ENCODE results near the gene GRK1.

The GRK1 gene

DNA sequence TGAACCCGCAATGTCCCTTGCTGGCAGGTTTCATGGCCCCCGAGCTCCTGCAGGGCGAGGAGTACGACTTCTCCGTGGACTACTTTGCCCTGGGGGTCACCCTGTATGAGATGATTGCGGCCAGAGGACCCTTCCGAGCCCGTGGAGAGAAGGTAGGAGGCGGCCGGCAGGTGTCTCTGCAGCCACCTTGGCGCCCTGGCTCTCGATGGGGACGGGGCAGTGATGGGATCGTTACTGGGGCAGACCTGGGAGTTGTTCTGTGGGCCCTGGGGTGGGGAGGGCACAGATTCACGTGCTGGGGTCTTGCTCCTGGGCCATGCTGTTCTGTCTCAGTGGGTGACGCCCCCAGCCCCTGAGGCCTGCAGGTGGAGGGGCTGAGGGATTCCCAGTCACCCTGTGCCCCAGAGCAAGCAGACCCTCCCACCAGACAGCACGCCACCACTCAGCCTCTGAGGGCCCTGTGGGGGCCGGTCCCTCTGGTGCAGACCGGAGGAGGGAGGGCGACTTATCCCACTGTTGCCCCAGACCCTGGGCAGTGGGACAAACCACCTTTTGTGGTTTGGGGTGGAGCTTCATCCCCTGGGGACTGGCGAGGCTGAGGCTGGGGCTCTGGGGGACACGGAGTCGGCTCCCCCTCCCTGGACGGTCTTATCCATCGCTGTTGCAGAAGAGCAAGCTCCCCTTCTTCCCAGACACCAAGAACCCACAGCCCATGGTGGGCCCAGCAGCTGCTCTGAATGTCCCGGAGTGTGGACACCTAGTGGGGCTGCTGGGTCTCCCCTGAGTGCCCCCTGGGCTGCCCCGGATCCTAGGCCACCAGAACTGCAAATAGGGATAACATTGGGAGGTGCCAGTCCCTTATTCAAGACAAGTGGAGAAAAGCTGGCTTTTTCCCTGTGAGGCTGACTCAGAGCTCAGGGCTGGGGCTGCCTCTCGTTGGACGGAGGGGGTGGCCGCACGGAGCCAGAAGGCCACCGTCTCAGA is 64.5 kb downstream of the GRK1 start:
- no peak for DNase-seq

DNA sequence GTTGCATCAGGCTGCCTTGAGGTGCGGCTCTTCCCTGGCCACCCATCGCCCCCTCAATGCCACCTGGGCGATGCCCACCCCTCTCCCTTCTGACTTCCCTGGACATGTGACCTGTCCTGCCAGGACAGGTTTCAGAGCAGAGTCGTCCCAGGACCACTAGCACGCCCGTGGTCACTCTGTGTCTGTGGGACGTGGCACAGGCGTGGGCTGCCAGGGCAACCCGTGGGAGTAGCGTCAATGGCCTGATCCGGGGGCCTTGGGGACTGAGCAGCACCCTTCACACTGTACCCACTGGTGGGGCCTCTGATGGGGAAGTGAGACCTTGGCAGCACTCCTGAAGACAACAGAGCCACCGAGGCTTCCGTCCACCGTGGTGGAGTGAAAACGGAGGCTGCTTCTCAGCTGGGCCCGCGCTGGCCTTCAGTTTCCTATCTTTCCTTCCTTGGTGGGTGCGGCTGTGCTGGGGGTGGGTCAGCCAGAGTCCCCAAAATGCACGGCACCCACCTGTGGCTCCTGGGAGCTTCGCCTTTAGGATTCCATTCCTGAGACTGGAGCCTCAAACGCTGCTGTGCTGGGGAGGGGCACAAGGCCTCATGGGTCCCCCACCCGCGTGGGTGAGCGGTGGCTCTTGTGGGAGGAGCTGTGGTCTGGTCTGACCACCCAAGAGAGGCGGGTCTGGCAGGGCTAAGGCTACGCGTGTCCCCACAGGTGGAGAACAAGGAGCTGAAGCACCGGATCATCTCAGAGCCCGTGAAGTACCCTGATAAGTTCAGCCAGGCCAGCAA is 65.3 kb downstream of the GRK1 start:
- DNase-seq = no peak

DNA sequence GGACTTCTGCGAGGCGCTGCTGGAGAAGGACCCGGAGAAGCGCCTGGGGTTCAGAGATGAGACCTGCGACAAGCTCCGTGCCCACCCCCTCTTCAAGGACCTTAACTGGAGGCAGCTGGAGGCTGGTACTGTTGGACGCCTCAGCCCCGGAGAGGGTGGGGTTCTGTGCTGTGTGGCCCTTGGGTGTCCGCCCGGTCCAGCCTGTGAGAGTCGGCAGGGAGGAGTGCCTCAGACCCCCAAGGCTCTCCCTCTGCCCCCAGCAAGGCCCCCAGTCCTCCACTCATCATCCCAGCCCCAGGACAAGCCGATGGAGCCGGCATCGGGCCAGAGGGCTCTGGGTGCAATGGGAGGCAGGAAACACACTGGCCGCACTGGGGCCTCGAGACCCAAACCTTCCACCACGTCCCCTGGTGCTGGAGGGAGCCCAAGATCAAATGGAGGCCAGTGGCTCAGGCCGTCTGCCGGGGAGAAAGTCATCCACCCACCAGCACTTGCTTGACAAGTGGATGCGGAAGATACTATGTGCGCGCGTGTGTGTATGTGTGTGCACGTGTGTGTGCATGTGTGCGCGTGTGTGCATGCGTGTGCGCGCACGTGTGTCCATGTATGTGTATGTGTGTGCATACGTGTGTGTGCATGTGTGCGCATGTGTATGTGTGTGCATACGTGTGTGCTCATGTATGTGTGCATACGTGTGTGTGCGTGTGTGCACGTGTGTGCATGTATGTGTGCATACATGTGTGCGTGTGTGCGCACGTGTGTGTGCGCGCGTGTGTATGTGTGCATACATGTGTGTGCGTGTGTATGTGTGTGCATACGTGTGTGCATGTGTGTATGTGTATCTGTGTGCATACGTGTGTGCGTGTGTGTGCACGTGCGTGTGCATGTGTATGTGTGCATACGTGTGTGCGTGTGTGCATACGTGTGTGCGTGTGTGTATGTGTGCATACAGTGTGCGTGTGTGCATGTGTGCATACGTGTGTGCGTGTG is 66.2 kb downstream of the GRK1 start:
- no peak for DNase-seq

DNA sequence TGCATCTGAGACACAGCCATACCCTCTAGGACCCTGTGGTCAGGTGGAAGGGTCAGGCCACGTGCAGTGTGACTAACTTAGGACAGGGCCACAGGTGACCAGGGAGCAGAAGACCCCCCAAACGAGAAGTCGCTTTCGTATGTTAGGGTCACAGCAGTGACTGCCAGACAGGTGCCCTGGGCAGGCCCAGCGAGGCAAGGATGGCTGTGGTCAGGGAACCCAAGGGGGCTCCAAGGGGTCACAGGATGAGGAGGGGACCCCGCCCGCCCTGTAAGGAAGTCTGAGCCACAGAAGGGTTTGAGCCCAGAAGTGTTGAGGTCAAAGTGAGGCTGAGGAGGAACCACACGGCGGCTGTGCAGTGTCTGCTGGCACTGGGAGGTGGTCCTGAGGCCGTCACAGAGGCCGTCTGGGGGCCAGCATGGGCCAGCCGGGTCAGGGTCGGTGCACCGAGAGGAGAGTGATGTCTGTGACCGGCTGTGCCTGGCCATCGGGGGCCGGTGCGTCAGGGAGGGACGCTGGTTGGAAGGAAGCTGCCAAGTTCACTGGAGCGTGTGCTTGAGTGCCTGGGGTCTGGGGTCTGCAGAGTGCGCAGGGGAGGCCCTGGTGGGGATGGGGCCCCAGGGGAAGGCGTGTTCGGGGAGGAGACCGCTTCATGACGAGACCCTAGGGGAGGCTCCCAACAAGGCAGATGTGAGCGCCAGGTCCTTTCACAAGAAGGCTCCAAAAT is 67.2 kb downstream of the GRK1 start:
- DNase-seq = no peak

DNA sequence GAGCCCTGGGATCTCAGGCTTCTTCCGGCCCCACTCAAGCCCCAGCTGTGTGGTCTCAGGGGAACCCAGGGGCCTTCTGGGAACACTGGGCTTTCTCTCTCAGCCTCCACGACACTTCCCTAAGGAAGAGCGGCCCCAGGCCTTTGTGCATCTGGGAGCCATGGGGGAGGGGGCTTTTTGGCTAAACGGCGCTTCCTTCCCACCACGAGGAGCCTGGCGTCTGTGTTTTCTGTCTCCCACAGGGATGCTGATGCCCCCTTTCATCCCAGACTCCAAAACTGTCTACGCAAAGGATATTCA is 67.8 kb downstream of the GRK1 start:
- DNase-seq = no peak

- no peak for DNase-seq
These were observed 68.2 kb downstream of the GRK1 start for GRCh38 chr13:113735194-113735593.

- DNase-seq = no peak
These were observed 68.7 kb downstream of the GRK1 start for GRCh38 chr13:113735750-113736149.

DNA sequence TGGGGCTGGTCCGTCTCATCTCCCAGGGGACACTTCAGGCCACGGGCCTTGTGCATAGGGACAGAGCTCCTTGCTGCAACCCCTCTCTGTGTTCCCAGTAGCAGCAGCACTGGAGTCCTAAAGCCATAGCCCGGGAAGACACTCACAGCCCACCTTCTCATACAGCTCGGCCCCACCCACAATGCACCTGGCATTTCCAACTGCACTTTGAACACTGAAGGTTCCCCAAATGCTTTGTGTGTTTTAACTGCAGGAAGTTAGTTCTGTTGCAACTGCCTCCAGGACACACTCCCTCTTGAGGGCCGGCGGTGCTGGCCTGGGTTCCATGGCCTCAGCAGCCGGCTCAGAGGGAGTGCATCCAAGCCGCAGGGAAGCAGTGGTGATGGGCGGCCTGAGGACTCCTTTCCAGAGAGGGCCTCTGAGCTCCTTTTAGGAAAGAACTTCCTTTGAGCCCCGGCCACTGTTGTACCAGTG is 69.3 kb downstream of the GRK1 start:
- no peak for DNase-seq

GRCh38 chr13:113737803-113738202 is 70.8 kb downstream of the GRK1 start:
- DNase-seq = no peak

- DNase-seq = no peak
These were observed 72.7 kb downstream of the GRK1 start for GRCh38 chr13:113739527-113740285.

DNA sequence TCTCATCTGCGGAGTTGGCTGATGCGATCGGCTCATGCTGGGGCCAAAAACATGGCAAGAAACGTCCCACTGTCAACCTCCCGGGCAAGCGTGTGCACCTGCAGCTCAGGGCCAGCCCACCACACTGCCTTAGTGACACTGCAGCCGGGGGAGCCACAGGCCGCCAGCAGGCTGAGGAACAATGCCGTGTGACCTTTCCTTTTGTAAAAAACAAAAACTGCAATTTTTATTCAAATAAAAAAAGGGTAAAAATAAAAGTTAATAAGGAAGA is 73.2 kb downstream of the GRK1 start:
- no peak for DNase-seq

DNA sequence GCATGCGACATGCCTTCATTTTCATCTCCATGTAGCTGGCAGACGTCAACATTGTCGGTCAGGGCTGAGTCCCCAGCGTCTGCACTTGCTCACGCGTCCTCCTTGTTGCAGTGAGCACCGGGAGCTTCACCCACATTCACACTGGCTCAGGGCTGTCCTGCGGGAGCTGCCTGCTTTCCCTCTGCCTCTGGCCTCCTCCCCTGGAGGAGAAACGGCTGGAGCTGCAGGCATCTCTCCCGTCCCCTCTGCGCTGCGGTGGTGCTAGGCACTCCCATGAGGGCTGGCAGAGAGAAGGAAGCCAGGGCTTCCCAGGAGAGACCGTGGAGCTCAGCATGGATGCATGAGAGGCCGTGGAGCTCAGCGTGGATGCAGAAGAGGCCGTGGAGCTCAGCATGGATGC is 73.6 kb downstream of the GRK1 start:
- DNase-seq = no peak

GRCh38 chr13:113741191-113741668 is 74.2 kb downstream of the GRK1 start:
- DNase-seq = peak; percentile 29

DNA sequence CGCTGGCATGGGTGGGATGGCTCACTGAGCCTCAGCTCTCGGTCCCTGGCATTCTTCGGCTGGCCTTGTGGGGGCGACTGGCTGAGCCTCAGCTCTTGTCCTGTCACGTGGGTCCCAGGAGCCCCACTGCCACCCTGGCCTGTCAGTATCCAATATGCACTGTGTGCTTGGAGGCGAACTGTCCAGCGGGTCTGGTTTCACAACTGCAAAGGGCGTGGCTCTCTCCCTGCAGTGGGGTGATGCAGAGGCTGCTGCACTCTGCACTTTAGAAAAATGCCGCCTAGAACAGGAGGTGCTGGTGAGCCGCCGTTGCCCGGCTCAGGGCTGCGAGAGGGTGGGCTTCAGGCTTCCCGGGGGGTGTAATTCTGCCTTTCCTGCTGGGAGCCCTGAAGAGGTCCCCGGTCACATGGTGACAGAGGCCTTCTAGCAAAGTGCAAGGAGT is 75.0 kb downstream of the GRK1 start:
- peak; percentile 47 for DNase-seq

DNA sequence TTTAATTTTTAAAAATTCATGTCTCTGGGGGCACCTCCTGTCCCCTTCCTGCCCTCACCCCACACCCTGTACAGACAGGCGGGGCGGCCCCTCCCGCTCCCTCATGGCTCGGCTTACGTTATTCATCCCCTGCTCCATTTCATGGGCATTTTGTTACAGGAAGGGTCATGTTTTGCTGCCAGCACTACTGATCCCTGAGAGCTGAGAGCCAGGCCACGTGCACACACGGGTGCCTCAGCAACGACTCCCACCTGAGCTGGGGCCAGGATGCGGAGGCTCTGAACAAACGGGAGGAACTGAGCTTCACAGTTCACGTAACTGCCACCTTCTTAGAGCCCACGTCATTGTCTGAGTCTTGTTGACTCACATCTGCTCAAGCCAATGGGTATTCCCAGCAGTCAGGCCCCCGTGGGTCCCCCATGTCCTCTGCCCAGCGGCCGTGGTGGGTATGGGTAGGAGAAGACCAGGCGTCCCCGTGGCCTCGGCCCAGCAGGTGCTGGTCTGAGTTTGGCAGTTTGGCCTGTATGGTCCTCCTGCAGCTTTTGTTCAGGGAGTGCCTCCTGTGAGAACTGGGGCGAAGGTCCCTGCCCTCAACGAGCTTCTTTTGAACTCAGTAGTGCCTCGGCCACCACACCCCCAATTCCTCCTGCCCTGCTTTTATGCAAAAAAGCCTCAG is 75.6 kb downstream of the GRK1 start:
- DNase-seq = no peak

DNA sequence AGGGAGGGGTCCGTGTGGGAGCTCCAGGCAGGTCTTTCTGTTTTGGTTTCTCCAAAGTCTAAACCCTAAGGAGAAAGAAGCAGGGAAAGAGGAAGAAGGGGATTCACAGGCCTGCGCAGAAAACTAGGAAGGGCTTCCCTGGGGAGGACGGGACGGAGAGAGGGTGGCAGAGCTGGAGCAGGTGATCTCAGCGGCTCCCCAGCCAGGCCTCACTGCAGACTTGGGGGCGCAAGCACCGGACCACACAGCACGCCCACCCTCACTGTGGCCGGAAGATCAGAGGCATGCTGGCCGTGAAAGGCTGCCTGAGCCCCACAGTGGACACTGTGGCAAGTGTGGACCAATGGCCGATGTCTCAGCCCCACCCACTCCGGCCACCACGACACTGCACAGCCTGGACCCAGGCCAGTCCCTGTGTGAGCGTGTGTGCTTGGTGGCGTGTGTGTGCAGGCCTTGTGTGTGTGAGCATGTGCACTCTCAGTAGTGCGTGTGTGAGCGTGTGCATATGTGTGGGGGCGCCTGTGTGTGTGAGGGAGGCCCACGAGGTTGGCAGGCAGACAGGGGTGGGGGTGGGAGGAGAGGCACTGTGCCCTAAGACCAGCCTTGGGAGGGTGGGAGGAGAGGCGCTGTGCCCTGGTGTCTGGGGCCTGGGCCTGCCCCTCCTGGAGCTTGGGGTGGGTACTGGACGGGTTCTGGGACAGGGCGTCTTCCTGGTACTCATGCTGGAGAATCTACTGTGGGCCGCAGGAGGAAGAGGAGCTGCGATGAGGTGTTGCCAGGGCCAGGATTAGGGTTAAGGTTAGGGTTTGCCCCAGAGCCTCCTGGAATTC is 76.6 kb downstream of the GRK1 start:
- DNase-seq = no peak

DNA sequence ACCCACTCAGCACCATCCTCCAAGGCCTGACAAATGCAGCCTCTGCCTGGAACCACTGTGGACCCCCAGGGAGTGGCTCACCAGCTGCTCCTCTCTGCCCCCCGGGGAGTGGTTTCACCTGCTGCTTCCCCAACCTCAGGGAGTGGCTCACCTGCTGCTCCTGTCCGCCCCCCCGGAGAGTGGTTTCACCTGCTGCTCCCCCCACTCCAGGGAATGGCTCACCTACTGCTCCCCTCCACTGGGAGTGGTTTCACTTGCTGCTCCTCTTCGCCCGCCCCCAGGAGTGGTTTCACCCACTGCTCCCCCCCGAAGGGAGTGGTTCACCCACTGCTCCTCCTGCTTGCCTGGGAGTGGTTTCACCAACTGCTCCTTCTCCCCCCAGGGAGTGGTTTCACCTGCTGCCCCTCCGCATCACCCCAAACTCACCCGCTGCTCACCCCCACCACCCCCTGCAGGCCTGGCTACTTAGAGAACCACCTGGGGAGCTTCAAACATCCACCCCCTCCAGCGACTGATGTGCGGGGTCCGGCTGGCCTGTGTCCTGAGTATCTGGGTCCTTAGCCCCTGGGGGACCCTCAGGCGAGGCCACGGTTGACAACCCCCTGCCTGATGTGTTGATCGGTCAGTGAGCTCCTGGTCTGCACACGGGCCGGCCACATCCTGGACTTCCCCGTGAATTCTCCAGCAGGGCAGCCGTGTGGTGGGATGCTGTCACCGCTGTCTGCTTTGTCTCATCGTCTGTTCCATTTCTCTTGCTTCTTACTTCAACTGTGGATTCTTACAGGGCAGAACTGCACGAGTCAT is 77.4 kb downstream of the GRK1 start:
- no peak for DNase-seq

DNA sequence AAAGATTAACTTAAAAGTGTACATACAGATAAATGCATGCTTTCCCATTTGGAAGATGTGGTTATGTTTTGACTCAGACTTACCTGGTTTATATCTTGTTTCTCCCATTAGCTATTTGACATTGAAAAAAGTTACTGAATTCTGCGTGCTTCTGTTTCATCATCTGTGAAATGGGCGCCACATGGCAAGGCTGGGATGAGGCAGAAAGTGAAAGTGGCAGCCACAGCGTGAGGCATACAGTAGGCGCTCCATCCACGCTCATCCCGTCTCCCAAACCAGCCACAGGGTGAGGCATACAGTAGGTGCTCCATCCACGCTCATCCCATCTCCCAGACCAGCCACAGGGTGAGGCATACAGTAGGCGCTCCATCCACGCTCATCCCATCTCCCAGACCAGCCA is 78.0 kb downstream of the GRK1 start:
- no peak for DNase-seq
